A673 (cell line): Measurements from ENCODE around the gene ALDH8A1.

Experiments
- CTCF ChIP-seq: fragments of 300-800, 200-600 bp; sonication (generic); conservative IDR thresholded peaks from 2 replicates; pipeline ENCODE4 v1.5.1; 2017; ENCODE audit warnings: low read depth, mild to moderate bottlenecking, antibody characterized with exemption, low read length, moderate library complexity, mixed read lengths
- EZH2 ChIP-seq: fragments of 200-600 bp; sonication (generic); IDR thresholded peaks from 2 replicates; pipeline ENCODE4 v1.6.1; 2017; ENCODE audit warnings: borderline replicate concordance, low read depth, mild to moderate bottlenecking, mixed read lengths, antibody characterized with exemption, low read length; ENCODE audit not compliant: poor library complexity, severe bottlenecking

- TF ChIP-seq EZH2, result no peak
- TF ChIP-seq CTCF, result no peak
Observed at GRCh38 chr6:134994431-134994830, 44.5 kb upstream of the ALDH8A1 start.
